ENCODE results near the gene KPNB1.
A peak's percentile ranks its signal among the peaks of the same experiment; 100 is the strongest.

KPNB1 gene

DNA sequence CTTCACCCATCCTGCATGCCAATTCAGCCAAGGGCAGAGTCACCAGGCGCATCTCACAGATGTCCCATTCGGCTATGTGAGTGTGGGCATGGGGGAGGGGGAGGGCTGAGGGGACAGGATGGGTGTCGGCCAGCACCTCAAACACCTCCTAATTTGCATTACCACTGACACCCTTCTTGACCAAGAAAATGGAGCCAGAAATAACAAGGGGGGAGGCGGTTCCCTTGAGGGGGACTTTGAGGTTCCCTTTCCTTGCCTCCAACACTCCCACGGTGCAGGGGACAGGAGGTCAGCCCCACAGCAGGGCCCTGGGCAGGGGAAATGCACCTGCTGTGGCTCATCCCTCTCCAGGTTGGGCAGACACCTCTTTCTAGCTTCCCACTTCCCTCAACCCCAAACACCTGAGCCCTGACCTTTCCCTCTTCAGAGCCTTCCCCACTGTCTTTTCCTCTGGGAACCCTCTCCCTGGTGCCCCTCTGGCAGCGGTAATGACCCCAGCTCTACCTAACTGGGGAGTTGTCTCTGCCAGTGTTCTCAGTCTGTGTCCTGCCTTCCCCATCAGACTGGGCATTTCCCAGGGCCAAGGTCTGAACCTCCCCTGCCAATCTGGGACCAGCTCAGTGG is 65.2 kb downstream of the KPNB1 start:
- DNase-seq = peak in 1 of 2 donors; percentile 43

DNA sequence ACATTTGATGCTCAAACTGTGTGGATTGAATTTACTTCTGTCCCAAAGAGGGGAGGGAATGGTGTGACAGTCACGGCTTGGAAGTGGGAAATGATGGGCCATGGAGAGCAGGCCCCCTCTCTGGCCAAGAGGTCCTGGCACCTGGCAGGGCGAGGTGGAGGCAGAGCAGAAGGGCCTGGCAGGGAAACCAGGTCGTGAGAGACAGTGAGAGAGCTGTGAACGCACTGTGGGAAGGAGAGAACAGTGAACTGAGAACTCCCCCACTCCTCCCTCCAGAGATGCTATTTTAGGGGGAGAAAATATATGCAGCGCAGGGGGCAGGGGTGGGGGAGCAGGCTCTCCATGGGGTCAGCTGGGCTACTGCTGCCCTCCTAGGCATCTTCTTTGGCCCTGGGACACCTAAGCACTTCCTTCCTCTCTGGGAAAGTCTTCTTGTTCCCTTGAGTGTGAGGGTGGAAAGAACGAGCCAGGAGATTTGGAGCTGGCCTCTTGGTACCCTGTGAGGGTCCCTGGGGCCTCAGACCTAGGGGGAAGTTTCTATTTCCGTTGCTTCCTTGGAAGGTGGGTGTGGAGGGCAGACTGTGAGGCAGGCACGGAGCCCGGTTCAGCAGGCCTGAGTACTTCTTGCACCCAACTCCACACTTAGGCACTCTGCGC is 66.1 kb downstream of the KPNB1 start:
- no peak for DNase-seq

DNA sequence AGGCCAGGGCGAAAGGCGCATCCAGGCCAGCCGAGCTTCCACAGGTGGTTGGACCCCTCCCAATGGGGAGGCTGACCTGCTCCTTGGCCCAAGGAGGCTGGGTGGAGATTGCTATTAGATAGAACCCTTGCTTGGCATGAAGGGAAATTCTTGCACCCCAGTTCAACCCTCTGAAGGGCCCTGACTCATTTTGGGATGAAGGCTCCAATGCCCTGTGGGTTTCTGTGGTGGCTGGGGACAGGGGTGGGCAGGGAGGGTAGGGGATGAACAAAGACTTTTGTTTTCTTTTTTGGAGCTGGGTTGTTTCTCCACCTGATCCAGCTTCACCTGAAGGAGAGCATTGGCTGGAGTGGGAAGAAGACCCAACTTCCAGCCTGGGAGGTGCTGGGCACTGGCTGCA is 66.7 kb downstream of the KPNB1 start:
- DNase-seq = no peak

DNA sequence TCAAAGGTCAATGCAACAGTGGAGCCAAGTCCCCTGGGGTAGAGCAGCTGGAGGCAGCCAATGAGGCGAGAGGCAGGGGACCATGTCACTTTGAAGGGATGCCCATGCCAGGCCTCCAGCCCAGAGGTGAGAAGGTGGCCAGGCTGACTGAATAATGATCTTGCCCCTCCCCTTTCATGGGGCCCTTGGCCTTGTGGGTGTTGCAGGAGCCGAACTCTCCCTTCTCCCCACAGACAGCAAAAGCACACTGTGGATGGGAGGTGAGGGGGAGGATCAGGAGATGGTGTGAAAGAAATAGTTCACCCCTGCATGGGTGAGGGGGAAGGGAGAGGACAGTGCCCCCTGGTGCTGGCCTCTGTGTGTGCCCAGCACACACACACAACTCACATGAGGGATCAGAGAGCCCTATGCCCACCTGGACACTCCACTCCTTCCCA is 67.6 kb downstream of the KPNB1 start:
- peak in 1 of 2 donors; percentile 38 for DNase-seq

DNA sequence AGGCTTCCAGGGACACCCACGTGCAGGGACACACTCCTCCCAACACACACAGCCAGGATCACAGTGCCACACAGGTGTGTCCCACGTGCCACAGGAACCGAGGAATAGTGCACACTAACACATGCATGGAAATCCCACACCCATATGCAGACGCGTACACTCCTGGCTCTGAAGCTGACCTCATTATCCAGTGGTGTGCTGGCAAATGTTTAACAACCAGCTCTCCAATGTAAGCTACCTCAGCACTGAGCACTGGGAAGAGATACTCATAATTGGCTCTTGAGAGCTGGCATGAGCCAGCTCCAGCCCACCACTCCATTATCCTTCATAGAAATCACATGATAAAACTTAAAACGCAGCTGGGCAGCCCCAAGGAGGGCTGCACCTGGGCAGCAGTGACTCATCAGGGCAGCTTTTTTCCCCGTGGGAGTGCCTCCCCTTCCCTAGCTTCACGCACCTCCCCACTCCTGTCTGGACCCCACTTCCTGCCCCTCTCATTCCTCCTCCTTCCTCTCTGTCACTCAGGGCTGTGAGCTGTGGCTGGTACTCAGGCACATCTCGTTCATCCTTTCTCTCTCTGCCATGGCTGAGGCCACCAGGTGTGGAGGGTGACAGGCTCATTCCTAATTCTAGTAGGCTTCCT is 68.4 kb downstream of the KPNB1 start:
- no peak for DNase-seq

DNA sequence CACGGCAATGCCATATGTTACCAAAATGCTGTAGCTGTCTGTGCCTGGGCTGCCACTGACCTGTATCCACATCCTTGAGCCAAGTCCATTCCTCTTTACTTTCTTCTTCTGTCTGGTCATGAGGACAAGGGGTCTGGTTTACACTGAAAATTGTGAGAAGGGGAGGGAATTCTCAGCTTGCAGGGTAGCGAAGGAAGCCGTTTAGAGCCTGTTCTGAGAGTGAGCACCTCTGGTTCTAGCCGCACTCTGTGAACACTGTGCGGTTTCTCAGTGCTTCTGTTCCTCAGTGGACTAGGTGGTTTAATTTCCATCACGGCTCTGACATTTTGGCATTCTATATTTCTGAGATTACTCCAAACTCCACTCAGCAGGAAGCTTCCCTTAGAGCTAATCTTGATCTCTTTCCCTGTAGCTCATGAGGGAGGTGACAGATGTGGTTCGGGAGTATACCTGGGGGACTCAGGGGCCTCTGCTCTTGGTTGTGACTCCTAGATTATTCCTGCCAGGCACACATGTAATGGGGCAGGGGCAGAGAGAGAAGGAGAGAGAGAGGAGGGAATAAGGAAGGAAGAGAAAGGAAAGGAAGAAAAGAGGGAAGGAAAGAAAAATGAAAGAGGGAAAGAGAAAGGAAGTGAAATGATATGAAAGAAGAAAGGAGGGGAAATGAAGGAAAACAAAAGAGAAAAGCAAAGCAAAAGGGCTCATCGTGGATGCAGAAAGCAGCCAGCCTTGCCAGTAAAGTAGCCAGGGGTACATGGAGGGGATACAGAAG is 69.1 kb downstream of the KPNB1 start:
- no peak for DNase-seq

DNA sequence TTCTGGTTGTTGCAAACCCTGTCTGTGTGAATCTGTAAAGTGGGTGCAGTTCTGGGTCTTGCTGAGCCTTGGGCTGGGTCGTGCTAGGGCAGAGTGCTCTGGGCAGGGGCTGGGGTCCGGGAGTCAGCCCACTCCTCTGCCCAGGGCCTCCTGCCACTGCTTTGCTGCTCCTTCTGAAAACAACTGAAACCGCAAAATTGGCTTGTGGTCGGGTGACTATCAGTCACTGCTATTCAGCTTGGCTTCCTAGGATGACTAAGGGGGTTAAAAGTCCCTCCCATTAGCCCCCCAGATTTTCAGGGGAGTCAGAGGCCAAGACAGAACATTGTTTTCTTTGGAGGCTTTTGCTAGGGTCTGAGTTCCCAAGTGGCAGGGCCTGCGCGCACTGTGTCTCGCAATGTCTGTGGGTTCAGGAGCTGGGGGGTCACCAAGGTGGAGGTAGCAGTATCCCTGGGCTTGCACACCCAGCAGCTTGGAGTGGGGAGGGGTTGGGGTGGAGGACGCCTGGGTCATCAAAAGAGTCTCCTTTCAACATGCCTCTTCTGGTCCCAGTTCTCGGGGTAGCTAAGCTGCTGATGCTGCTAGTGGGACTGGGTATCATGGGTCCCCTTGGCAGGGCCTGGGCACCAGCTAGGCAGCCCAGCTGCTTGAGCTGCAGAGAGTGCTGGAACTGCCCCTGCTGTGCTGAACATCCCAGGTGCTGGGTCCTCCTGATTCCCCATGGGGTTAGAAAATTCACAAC is 69.9 kb downstream of the KPNB1 start:
- DNase-seq = no peak

DNA sequence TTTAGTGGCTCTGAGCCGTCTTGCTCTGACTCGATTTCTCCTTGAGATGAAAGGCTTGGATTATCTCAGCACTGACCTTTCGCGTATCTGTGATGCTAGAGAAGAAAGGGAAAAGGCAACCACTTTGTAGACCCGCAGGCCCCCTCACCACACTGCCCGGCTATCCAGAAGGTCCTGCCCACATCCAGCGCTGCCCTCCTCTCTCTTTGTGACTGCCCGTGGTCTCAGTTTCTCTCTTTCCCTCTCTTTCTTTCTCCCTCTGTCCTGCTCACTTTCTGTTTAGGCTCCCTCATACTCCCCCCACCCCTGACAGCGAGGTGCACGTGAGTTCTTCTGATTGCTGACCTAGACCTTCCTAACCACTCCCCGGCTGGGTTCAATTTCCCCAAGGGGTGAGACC is 70.5 kb downstream of the KPNB1 start:
- DNase-seq = no peak

DNA sequence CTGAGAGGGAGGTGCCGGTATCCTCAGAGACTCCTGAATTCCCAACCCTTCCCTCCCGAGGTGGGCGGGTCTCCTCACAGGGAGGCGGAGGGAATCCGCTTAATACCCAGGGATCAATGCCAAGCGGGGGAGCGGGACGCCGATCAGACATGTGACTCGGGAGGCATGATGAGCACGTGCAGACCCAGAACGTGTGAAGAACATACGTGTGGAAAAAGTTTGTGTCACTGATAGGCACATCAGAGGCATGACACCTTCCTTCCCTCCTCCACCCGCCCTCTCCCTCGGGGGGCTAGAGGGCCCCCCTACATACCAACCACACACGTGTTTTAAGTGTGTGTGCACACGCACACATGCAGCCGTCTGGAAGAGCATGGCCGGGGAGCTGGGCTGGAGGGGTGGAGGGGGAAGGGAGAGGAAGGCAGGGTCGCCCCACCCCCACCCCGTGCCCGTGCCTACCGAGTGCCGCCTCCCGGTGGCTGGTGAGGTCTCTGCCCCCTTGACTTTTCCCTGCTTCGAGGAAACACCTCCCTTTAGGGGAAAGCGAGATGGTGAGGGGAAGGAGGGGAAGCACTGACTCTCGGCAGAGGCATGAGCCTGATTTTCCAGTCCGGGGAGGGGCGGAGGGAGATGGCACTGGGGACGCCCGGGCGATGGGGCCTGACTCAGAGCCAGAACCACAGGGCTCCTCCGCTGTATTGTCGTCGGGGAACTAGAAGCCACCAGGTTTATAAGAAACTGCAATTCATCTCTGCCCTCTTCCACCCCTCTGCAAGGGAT is 71.2 kb downstream of the KPNB1 start:
- peak; percentile 49 to 62 for DNase-seq

DNA sequence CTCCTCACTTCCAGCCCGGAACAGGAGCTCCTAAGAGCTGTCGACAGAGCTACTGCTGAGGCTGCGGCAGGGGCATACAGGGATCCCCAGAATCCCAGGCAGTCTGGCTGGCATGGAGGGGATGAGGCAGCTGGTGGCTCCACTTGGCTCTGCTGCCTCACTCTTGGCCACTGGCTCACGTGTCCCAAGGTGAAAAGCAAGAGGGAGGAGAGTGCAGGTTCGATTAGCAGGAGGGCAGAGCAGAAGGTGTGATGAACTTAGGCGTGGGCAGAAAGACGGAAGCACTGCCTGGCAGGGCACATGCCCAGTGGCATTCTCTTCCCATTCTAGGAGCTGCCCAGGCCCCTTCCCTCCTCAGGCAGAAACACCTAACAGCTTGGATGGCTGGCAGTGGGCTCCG is 72.0 kb downstream of the KPNB1 start:
- no peak for DNase-seq

DNA sequence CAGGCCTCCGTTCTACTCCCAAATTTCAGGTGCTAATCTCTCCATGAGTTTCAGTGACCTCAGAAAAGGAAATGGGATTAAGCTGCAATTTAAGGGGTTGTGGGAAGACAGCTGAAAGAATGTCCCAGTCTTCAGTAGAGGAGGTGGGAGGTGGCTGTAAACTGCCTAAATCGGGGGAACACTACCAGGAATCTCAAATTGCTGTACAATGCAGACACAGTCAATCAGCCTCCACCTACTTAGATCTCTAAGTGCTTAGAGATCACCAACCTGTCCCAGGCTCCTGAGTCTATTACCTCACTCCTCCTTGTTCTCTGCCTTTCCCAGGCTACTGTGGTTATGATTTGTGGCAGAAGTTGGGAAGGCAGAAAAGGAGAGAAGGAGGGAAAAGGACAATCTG is 75.0 kb downstream of the KPNB1 start:
- no peak for DNase-seq

DNA sequence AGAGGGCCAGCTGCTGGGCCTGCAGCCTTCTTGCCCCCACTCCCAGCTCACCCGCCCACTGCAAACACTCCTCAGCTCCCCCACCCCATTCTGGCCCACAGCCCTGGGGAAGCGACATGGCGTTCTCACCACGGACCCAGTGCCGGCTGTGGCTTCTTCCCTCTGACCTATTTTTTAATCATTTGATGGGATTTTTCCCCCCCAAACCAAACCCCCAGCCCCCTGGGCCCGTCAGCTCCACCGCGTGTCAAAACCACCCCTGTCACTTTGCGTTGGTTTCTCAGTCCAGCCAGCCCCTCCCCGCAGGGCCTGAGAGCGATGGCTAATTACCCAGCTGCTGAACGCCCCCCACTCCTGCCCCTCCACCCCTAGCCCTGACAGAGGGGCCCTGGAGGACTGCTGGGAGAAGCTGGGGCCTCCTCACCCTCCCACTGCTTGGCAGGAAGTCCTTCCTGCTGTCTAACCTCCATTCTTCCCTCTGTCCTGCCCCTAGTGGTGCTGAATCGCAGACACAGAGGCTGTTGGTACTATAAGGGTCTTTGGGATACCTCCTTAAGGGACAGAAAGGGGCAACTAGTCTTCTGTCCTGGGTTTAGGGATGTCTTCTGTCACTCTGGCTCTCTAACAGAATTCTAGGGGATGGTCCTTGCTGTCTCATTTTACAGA is 75.9 kb downstream of the KPNB1 start:
- no peak for DNase-seq

DNA sequence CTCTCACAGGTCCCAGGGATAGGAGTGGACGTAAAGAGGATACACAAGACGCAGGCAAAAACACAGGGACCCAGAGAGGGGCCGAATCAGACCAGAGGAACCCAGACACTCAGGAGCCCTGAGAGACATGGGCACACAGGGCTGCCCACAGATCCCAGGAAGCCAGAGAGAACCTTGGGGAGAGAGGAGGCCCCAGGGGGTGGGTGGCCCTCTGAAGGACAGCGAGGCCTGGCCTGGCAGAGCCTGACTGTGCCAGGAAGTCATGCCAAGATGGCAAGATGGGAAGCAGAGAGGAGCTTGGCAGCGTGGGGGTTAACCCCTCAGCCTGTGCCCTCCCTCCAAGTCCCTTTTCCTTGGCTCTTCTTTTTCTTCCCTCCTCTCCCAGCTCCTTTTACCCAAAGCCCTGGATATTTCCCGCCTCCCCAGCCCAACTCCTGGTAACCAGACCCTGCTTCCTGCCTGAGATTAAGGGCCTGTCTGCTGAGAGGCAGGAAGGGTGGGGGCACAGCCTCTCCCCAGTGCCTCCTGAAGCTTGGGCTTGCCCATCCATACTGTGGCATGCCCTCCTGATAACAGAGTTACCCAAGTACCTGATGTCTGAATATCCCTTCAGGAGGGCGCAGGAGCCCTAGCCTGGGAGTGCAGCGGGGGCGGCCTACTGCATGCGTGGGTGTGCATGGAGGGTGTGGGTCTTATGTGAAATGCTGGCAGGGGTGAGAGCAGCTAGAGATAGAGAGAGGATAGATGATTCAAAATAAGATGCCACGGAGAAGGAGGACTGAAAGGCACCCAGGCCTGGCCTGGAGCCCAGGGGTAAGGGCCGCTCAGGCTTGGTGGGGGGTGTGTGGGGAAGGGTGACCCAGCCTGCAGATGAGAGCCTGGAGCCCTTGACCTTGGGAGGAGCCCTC is 77.3 kb downstream of the KPNB1 start:
- no peak for DNase-seq

DNA sequence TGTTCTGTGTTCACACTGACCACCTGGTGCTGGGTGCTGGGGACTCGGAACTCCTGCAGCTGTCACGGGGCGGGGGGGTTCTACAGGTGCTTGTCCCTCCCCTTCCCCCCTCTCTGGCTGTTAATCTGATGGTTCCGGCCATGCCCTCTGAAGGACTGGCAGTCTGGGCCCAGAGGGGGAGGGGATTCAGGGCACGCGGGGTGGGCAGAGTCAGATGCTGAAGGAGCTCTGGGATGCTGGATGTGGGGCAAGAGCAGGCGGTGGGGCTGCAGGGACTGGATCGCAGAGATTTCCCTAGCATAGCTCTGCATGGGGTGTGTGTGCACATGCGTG is 78.0 kb downstream of the KPNB1 start:
- DNase-seq = no peak

DNA sequence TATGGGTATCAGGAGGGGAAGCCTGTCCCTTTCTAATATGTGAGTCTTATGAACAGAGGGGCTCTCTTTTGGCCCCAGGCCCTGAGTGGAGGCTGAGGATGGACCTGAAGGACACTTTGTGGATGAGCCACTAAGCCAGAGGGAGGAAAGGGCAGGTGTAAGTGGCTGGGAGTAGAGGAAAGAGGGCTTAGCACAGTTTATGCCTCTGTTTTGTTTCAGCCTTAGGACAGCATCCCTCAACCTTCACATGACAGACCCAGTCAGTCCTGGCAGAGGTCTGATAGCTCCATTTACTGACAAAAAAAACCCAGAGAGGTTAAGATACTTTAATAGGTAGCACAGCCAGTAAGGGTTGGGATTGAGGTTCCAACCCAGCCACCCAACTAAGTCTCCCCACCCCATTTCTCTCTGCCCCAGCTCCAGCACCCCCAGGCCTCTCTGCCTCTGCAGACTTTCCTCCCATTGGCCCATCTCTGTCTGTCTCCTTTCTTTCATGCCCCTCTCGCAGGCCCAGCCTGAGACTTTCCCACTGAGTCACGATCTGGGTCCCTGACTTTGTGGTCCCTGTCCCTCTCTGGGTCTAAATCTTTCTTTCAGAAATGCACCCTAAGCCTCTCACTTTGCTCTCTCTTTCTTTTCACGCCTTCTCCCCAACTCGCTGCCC is 78.6 kb downstream of the KPNB1 start:
- DNase-seq = no peak

DNA sequence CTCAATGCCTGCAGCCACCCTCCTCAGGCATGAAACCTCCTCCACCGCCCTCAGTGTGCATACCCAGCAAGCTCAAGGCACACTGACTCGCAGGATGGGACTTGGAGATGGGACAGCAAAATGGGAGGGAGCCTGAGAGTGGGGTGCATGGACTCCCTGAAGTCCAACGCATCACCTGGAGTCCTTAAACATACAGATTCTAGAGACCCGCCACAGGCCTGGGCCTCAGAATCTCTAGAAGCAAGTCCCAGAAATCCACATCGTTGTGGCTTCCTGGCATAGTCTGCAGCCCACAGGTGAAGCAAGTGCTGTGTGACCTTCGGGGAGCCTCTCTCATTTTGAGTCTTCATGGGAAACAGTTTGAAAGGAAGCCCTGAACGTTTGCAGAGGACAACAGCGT is 79.8 kb downstream of the KPNB1 start:
- no peak for DNase-seq

DNA sequence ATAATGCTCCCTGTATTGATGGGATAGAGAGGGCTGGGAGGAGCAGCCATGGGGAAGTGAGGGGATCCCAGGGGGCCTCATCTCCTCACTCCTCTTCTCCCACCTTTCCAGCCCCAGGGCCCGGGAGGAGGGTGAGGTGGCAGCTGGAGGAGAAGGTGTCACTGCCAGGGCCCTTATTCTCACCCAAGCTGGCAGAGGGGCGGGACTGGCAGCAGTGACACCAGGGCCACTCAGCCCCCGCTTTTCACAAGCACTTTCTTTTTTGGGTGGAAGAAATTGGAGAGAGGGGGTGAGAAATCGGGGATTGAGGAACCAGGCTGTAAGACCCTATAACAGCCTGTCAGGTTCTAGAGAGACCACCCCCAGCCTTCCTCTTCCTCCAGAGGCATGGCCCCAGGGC is 81.0 kb downstream of the KPNB1 start:
- DNase-seq = no peak

DNA sequence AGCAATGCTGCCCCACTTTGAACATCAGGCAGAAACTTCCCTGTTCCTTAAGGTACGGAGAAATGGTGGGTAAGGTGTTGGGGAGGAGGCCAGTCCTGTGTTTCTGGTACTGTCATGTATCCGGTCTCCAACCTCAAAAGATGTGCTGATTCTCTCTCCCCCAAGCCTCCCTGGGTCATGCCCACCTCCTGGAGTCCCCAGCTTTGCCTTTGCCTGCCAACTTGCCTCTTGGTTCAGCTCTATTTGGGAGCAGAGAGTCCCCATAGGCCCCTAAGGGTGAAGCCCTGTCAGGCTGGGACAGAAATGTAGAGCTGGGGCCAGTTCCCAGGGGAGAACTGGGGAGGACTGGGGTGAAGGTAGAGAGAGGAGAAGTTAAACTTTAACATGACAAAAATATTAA is 81.7 kb downstream of the KPNB1 start:
- DNase-seq = no peak

DNA sequence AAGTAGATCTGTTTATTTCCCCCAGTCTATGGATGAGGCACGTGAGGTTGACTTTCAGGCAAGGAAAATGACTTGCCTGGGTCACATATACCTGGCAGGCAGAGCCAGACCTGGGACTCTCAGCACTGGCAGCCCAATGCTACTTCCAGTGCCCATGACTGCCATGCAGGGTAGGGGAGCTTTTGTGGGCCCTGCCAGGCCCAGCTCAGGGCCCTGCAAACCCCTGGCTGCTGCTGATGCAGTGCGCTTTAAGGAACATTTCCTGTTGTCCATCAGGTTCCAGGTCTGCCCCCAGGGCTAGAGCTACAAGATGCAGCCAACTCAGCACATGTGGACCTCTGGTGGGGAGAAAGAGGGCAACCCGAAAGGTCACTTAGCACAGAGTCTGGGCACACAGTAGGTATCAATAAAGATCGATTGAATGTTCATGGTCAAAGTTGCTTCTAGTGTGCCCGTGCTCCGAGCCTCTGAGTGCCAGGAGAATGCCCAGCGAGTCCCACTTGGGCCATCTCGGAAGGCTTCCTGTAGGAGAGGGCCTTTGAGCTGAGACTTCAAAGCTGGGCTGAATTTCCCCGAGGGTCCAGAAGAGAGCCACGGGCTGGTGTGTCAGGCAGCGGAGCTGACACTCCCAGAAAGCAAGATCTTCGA is 82.8 kb downstream of the KPNB1 start:
- no peak for DNase-seq

All from CD4-positive, alpha-beta T cell treated with Interleukin-1 beta for 1 hour (primary cell).